ENCODE data around the gene CTNNA1.

Gene CTNNA1

DNA sequence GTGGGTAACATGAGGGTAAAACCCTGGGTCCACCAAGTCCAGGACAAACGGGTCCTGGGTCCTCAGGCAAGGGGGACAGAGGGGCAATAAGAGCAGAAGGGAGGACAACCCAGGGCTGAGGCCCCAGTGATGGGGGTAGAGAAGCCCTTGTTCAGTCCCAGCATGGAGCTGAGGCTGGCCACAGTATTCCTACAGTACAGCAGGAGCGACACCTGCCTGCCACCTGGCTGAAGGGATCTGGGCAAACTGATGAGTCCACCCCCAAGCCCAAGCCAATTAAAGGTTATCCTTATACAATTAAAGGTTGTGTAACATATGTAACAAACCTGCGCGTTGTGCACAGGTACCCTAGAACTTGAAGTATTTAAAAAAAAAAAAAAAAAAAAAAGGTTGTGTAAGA lies 219.6 kb downstream of the CTNNA1 start:
- Histone ChIP-seq H3K4me3 (ENCODE audit: low read length) (no peak overlapping the region), H3K27ac (ENCODE audit: low read length) (no peak overlapping the region), H3K9me3 (ENCODE audit: control insufficient read depth, insufficient read depth, low read length) (no peaks in the 10 kb centered on the region), H3K36me3 (ENCODE audit: control insufficient read depth, insufficient read depth, low read length) (no peaks in the 10 kb centered on the region), H3K27me3 (ENCODE audit: control insufficient read depth, insufficient read depth, low read length) (no peaks in the 10 kb centered on the region; the same call in 1 of the 2 replicates), H3K4me1 (ENCODE audit: control insufficient read depth, insufficient read depth, low read length) (peaks cover 2% of the 10 kb centered on the region)
- WGBS (ENCODE audit: insufficient coverage, insufficient read length) = no CpG with 5 or more reads among the region's 4 CpGs
- no peak for DNase-seq (ENCODE audit: low read depth, low spot score)

DNA sequence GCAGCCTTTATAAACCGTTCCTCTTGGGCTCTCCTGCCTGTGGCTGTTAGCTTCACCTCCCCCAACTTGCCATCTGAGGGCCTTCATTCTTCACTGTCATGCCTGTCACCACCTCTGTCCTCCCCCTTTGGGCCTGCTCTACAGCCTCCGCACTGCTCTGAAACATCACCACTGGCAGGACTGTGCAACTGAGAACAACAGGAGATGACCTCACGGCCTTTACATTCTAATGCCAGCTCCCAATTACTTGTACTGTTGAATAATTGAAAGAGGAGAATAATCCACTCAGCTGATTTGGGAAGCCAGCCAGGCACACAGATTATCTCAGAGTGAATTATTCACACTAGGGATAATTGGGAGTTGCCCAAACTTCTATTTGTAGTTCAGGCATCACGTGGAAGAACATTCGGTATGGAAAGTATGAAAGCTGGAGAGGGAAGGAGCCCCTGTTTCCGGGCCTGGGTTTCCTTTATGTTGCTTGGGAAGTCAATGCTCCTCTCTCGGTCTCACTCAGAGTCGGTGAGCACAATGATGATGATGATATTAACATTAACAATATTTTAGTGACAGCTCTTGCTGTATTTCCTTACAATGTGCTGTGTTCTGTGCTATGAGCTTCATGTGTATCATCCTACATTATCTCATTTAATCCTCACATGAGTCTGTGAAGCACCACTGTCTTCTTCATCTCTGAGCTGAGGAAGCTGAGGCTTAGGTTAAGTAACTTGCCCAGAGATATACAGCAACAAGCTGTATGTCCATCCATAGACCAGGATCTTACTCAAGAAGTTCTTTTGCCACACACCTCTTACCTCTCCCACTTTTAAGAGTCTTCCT lies 221.2 kb downstream of the CTNNA1 start:
- H3K9me3 ChIP-seq (ENCODE audit: control insufficient read depth, insufficient read depth, low read length) = no peaks in the 10 kb centered on the region
- H3K27me3 ChIP-seq (ENCODE audit: control insufficient read depth, insufficient read depth, low read length) = no peaks in the 10 kb centered on the region; the same call in 1 of the 2 replicates
- H3K27ac ChIP-seq (ENCODE audit: low read length) = no peak overlapping the region
- no CpG with 5 or more reads among the region's 8 CpGs for WGBS (ENCODE audit: insufficient coverage, insufficient read length)
- no peaks in the 10 kb centered on the region for H3K36me3 ChIP-seq (ENCODE audit: control insufficient read depth, insufficient read depth, low read length)
- DNase-seq (ENCODE audit: low read depth, low spot score) = no peak
- no peak overlapping the region for H3K4me3 ChIP-seq (ENCODE audit: low read length)
- H3K4me1 ChIP-seq (ENCODE audit: control insufficient read depth, insufficient read depth, low read length) = peaks cover 2% of the 10 kb centered on the region

DNA sequence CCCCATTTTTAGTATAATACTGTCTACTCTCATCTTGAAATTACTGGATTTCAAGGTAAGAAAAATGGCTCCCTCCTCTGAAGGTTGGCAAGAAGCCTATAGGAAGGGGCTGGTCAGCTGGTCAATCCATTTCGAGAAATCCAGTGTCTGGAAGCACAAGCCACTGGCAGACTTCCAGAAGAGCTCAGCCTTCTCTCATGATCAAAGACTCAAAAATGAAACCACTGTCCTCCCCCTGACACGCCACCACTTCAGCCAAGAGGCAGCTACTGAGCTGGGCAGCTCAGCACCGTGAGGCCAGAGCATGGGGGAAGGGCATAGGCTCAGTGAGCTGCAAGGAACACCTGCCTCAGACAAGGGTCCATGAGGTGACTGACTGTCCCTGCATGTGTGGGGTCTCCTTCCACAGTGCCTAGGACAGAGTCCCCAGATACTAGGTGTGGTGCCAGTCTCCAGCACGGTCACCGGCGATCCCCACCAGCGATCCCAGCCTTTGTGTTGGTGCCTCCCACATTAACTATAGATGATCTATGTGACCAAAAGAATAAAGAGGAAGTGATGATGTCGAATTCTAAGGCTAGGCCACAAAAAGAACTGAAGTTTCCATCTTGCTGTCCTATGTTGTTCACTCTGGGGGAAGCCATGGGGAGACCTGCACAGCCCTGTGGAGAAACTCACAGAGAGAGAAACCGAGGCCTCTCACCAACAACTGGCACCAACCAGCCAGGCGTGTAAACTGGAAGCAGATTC lies 222.0 kb downstream of the CTNNA1 start:
- no peaks in the 10 kb centered on the region for H3K27me3 ChIP-seq (ENCODE audit: control insufficient read depth, insufficient read depth, low read length)
- H3K4me3 ChIP-seq (ENCODE audit: low read length) = no peak overlapping the region
- no peak overlapping the region for H3K27ac ChIP-seq (ENCODE audit: low read length)
- no peak for DNase-seq (ENCODE audit: low read depth, low spot score)
- H3K36me3 ChIP-seq (ENCODE audit: control insufficient read depth, insufficient read depth, low read length) = no peaks in the 10 kb centered on the region
- no peaks in the 10 kb centered on the region for H3K9me3 ChIP-seq (ENCODE audit: control insufficient read depth, insufficient read depth, low read length)
- no CpG with 5 or more reads among the region's 10 CpGs for WGBS (ENCODE audit: insufficient coverage, insufficient read length)
- peaks cover 2% of the 10 kb centered on the region for H3K4me1 ChIP-seq (ENCODE audit: control insufficient read depth, insufficient read depth, low read length)

DNA sequence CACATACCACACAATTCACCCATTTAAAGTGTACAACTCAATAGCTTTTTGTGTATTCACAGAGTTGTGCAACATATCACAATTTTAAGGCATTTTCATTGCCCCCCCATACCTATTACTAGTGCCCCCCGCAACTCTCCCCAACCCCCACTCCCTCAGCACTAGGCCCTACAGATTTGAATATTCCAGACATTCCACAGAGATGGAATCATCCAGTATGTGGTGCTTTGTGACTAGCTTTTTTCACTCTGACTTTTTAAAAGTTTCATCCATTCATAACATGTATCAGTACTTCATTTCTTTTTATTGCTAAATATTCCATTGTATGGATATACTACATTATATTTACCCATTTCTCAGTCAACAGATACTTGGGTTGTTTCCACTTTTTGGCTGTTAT lies 224.9 kb downstream of the CTNNA1 start:
- H3K4me1 ChIP-seq (ENCODE audit: control insufficient read depth, insufficient read depth, low read length) = peaks cover 2% of the 10 kb centered on the region
- no peak overlapping the region for H3K27ac ChIP-seq (ENCODE audit: low read length)
- no peaks in the 10 kb centered on the region for H3K36me3 ChIP-seq (ENCODE audit: control insufficient read depth, insufficient read depth, low read length)
- WGBS (ENCODE audit: insufficient coverage, insufficient read length) = no CpG with 5 or more reads among the region's 1 CpG
- no peaks in the 10 kb centered on the region for H3K27me3 ChIP-seq (ENCODE audit: control insufficient read depth, insufficient read depth, low read length)
- H3K4me3 ChIP-seq (ENCODE audit: low read length) = no peak overlapping the region
- no peaks in the 10 kb centered on the region for H3K9me3 ChIP-seq (ENCODE audit: control insufficient read depth, insufficient read depth, low read length)
- DNase-seq (ENCODE audit: low read depth, low spot score) = no peak

DNA sequence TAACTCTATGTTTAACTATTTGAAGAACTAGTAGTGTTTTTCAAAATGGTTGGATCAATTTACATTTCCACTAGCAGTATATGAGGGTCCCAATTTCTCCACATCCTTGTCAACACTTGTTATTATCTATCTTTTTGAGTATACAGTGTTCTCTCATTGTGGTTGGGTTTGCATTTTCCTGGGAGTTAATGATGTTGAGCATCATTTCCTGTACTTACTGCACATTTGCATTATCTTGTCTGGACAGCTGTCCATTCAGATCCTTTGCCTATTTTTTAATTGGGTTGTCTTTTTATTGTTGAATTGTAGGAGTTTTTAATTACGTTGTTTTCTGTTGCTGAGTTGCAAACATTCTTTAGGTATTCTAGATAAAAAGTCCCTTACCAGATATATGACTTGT lies 225.4 kb downstream of the CTNNA1 start:
- no CpG with 5 or more reads among the region's 1 CpG for WGBS (ENCODE audit: insufficient coverage, insufficient read length)

DNA sequence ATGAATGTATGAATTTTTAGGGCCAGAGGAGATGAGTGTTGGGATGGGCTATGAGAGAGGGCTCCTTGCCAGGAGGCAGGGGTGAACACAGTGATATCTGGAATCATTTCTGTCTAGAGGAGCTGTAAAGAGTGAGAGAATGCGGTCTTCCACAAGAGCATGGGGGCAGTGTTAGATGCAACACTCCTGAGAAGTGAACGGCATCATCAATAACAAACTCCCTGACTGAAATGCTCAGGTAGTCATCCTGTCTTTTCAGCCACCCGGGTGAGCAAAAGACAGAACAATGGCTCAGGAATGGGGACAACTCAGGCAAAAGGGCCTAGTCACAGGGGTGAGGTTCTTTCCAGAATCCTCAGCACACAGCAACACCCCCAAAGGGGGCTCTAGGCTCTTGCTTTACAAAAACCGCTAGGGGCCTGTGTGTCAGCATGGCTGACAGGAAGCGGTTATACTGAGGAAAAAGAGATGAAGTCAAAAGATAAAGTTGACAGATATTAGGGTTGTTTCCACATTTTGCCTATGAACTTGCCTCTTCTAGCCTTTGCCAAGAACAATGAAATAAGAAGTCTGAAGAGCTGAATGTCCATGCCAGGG lies 226.6 kb downstream of the CTNNA1 start:
- no CpG with 5 or more reads among the region's 5 CpGs for WGBS (ENCODE audit: insufficient coverage, insufficient read length)
- no peak overlapping the region for H3K27ac ChIP-seq (ENCODE audit: low read length)

More for the DNA sequence above, 225.4 kb downstream of the CTNNA1 start:
- Histone ChIP-seq H3K4me3 (ENCODE audit: low read length) (no peak overlapping the region), H3K36me3 (ENCODE audit: control insufficient read depth, insufficient read depth, low read length) (no peaks in the 10 kb centered on the region), H3K9me3 (ENCODE audit: control insufficient read depth, insufficient read depth, low read length) (no peaks in the 10 kb centered on the region), H3K27me3 (ENCODE audit: control insufficient read depth, insufficient read depth, low read length) (no peaks in the 10 kb centered on the region), H3K4me1 (ENCODE audit: control insufficient read depth, insufficient read depth, low read length) (peaks cover 2% of the 10 kb centered on the region), H3K27ac (ENCODE audit: low read length) (no peak overlapping the region)
- no peak for DNase-seq (ENCODE audit: low read depth, low spot score)

DNA sequence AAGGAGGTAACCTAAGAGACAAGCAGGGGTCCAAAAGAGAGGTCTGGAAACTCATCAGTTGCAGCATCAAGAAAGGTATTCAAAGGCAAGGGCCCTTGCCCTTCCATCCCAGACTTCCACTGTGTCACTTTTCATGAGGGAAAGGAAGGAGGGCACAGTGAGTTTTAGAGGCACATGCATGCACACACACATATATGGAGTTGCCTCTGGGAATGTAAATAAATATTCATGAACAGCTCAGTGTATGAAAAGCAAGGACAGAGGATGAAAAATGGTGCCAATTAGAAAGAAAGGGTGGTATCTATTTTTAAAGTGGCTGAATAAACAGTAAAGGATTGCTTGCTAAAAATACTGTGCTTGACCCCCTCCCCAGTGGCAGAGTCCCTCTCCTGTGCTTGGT lies 227.2 kb downstream of the CTNNA1 start:
- H3K4me3 ChIP-seq (ENCODE audit: low read length) = no peak overlapping the region
- no peak overlapping the region for H3K27ac ChIP-seq (ENCODE audit: low read length)
- H3K4me1 ChIP-seq (ENCODE audit: control insufficient read depth, insufficient read depth, low read length) = peaks cover 2% of the 10 kb centered on the region
- H3K27me3 ChIP-seq (ENCODE audit: control insufficient read depth, insufficient read depth, low read length) = no peaks in the 10 kb centered on the region
- no peaks in the 10 kb centered on the region for H3K36me3 ChIP-seq (ENCODE audit: control insufficient read depth, insufficient read depth, low read length)
- DNase-seq (ENCODE audit: low read depth, low spot score) = no peak
- H3K9me3 ChIP-seq (ENCODE audit: control insufficient read depth, insufficient read depth, low read length) = no peaks in the 10 kb centered on the region

More for the DNA sequence above, 226.6 kb downstream of the CTNNA1 start:
- no peak for DNase-seq (ENCODE audit: low read depth, low spot score)
- Histone ChIP-seq H3K4me1 (ENCODE audit: control insufficient read depth, insufficient read depth, low read length) (peaks cover 2% of the 10 kb centered on the region), H3K4me3 (ENCODE audit: low read length) (no peak overlapping the region), H3K27me3 (ENCODE audit: control insufficient read depth, insufficient read depth, low read length) (no peaks in the 10 kb centered on the region), H3K36me3 (ENCODE audit: control insufficient read depth, insufficient read depth, low read length) (no peaks in the 10 kb centered on the region), H3K9me3 (ENCODE audit: control insufficient read depth, insufficient read depth, low read length) (no peaks in the 10 kb centered on the region)

DNA sequence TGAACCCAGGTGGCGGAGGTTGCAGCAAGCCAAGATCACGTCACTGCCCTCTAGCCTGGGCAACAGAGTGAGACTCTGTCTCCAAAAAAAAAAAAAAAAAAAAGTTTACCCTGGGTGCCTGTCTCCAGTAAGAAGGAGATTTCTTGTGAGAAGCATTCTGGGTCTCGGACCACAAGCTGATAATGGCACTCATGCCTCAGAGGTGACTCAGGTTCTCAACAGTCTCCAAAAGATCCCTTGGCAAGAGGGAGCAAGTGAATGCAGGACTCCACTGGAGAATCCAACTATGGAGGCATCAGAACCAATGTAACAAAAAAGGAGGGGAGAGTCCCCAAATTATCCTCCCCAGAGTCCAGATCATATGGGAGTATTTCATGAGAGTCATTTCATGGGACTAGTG lies 227.9 kb downstream of the CTNNA1 start:
- no peaks in the 10 kb centered on the region for H3K36me3 ChIP-seq (ENCODE audit: control insufficient read depth, insufficient read depth, low read length)
- no peak for DNase-seq (ENCODE audit: low read depth, low spot score)
- no peak overlapping the region for H3K27ac ChIP-seq (ENCODE audit: low read length)
- no peaks in the 10 kb centered on the region for H3K27me3 ChIP-seq (ENCODE audit: control insufficient read depth, insufficient read depth, low read length)
- no peak overlapping the region for H3K4me3 ChIP-seq (ENCODE audit: low read length)
- no CpG with 5 or more reads among the region's 3 CpGs for WGBS (ENCODE audit: insufficient coverage, insufficient read length)
- no peaks in the 10 kb centered on the region for H3K9me3 ChIP-seq (ENCODE audit: control insufficient read depth, insufficient read depth, low read length)
- H3K4me1 ChIP-seq (ENCODE audit: control insufficient read depth, insufficient read depth, low read length) = peaks cover 2% of the 10 kb centered on the region

DNA sequence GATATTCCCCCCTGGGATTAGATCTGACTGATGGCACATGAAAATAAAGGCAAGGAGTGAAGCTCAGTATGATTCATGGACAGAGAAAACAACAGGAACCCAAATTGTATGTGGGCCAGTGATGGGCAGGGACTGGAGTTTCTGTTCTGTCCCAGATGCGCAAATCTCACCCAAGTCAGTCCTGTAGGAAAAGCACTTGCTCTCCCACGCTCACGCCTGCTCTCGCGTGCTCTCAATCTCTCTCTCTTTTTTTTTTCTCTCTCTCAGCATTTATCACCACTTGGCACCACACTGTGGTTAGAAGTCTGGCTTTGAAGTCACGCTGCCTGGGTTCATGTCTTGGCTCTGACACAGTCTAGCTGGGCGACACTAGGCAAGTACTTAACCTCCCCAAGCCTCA lies 228.4 kb downstream of the CTNNA1 start:
- no CpG with 5 or more reads among the region's 7 CpGs for WGBS (ENCODE audit: insufficient coverage, insufficient read length)
- DNase-seq (ENCODE audit: low read depth, low spot score) = no peak
- Histone ChIP-seq H3K27me3 (ENCODE audit: control insufficient read depth, insufficient read depth, low read length) (no peaks in the 10 kb centered on the region), H3K4me3 (ENCODE audit: low read length) (no peak overlapping the region), H3K36me3 (ENCODE audit: control insufficient read depth, insufficient read depth, low read length) (no peaks in the 10 kb centered on the region), H3K9me3 (ENCODE audit: control insufficient read depth, insufficient read depth, low read length) (no peaks in the 10 kb centered on the region), H3K4me1 (ENCODE audit: control insufficient read depth, insufficient read depth, low read length) (peaks cover 2% of the 10 kb centered on the region), H3K27ac (ENCODE audit: low read length) (no peak overlapping the region)

DNA sequence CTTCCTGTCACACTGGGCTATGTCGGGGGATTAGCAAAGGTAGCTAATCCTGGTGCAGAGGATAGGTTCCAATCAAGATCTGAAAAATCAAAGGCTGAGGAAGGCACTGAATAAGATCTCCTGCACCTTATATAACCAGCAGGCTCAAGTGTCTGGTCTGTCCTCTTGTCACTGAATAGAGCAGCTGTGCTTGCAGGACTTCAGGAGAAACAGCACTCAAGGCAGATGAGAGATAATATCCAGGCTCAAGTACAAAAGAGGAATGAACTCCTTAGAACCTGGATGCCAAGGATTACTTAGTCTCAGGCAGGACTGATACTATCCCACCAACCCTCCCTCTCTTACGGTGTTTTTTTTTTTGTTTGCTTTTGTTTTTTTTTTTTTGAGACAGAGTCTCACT lies 230.8 kb downstream of the CTNNA1 start:
- Histone ChIP-seq H3K4me1 (ENCODE audit: control insufficient read depth, insufficient read depth, low read length) (no peaks in the 10 kb centered on the region), H3K9me3 (ENCODE audit: control insufficient read depth, insufficient read depth, low read length) (no peaks in the 10 kb centered on the region), H3K27me3 (ENCODE audit: control insufficient read depth, insufficient read depth, low read length) (no peaks in the 10 kb centered on the region), H3K4me3 (ENCODE audit: low read length) (no peak overlapping the region), H3K36me3 (ENCODE audit: control insufficient read depth, insufficient read depth, low read length) (no peaks in the 10 kb centered on the region), H3K27ac (ENCODE audit: low read length) (no peak overlapping the region)
- DNase-seq (ENCODE audit: low read depth, low spot score) = no peak
- WGBS (ENCODE audit: insufficient coverage, insufficient read length) = no CpG with 5 or more reads among the region's 2 CpGs

All from iPS DF 6.9 (cell line).